Stimulated activated CD8-positive, alpha-beta memory T cell treated with anti-CD3 and anti-CD28 coated beads, Interleukin-15, amount 100 ng/mL, for 48 hours (primary cell): Measurements from ENCODE around the gene TFG.

Experiments
- DNase-seq, 2 donors: peaks; one replicate each; pipeline ENCODE4 v3.0.0-alpha.2; 2020; ENCODE audit warnings: low read depth in 2 of 2

TFG gene

DNA sequence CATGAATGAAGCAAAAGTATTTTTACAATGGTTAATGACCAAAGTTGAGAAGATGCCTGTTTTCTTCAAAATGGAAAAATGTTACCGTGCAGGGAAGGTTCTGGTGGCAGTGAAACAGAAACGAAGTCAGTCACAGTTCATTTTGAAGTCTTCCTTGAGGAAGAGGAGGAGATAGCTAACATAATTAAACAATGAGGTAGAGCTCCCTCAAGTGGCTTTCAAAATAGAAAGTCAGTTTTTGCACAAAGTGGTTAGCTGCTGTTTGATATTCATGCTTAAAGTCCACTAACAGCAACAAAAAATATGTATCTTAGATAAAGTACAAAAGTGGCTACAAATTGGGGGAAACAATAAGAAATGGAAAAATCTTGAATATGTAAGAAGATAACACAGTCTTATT, 87.3 kb downstream of the TFG start:
- DNase-seq: no peak

DNA sequence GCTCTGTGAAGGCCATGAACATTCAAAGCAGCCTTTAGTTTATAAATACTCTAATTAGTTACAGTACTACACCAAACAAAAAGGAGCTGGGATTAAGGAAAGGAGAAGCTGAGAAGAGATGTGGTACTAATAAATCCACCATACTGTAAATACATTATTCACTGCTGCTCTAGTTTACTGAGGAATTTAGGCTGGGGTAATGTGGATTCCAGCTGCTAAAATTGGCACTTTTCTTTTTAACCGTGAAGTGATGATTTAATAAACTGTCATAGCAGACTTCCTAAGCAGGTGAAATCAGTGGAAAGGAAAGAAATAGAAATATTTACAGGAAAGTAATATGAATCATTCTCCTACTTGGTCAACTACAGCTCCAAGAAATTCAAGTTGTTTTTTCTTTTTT, 88.7 kb downstream of the TFG start:
- DNase-seq: no peak
